ENCODE data around the gene ABLIM2. TPM values are rescaled to one million over a fixed set of nuclear protein-coding genes. Genes with fewer than 3 reads are reported as not detected.

The ABLIM2 gene
- total and polyA plus RNA-seq, 7 experiments from 2014 or later, result 0.22 to 5.8 (median 3.1) TPM

DNA sequence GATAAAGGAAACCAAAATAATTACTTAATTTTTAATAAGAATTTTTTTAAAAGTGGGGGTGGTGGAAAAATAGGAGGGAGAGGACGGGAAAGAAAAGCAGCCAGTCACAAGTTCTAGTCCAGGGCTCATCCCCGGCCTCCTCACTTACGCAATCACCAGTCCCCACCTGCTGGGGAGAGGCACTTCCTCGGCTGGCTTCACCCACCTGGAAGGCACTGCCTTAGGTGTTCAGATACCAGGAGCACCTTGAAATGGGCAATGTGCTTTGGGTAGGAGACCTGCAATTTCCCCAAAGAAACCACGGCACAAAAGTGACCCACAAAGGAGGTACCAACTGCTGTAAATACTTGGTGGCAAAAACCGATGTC is 242.8 kb downstream of the ABLIM2 start:
- ATAC-seq (no peak), DNase-seq (no peak)
- H3K4me1 Mint-ChIP-seq, result peaks cover 11 to 71% (median 59%) of the 10 kb centered on the region in 7 donors
- ChIA-PET POLR2A (no interaction called here), CTCF (interaction anchor here (0.6 kb wide), 1 partner anchor 72 kb away, joined by 3 read pairs; no protein-coding TSS in a partner anchor)
- peaks cover 0 to 19% (median 5%) of the 10 kb centered on the region in 5 donors for H3K36me3 Mint-ChIP-seq
- H3K9me3 Mint-ChIP-seq, result peaks cover 0 to 1% (median 0%) of the 10 kb centered on the region in 11 donors
- peak overlapping the region in 1 of 10 donors; percentile 25 for H3K4me3 Mint-ChIP-seq
- H3K36me3 ChIP-seq (ENCODE audit: control insufficient read depth in 2 of 3, insufficient read depth in 3 of 3, low read length in 3 of 3), result no peaks in the 10 kb centered on the region
- intact Hi-C loops (cut with micrococcal nuclease), result loop anchor here in 1 of 2 donors (2.0 kb wide), 1 partner anchor 111 kb away; no protein-coding TSS in a partner anchor
- H3K4me1 ChIP-seq (ENCODE audit: control insufficient read depth in 2 of 2, insufficient read depth in 2 of 2, low read length in 2 of 2), result no peaks in the 10 kb centered on the region
- H3K27ac ChIP-seq (ENCODE audit: low read depth, low read length), result no peak overlapping the region
- H3K27me3 ChIP-seq (ENCODE audit: control insufficient read depth in 2 of 2, insufficient read depth in 2 of 2, low read length in 2 of 2), result no peaks in the 10 kb centered on the region
- H3K9me3 ChIP-seq (ENCODE audit: control insufficient read depth in 2 of 3, low read length in 3 of 3), result no peaks in the 10 kb centered on the region
- H3K27me3 Mint-ChIP-seq, result no peaks in the 10 kb centered on the region
- H3K4me3 ChIP-seq (ENCODE audit: low read length), result no peak overlapping the region
- peak overlapping the region in 1 of 9 donors; percentile 25 for H3K27ac Mint-ChIP-seq

Small RNAs within 50 kb of the gene (microRNA-seq; reads per million reads assigned to microRNA genes)
- 335 reads per million, percentile 68 among the genes with 10 or more reads in this experiment for gene MIR95 (ENCODE audit: borderline microRNAs expressed)

Other genes with a start within 250 kb of the ABLIM2 start
- gene AFAP1, start 219.0 kb downstream of the ABLIM2 start, total RNA-seq, result 10 to 100 TPM in 3 of 5 experiments, 1 to 10 TPM in 2; 8.6 to 27.2 (median 13.3) TPM
- gene AFAP1, start 219.0 kb downstream of the ABLIM2 start, polyA plus RNA-seq, result 1 to 10 TPM; 2.2 to 7.4 TPM
- 100 to 1,000 TPM in 1 of 5 experiments, 10 to 100 TPM in 4; 33.8 to 120 (median 41.2) TPM for gene SH3TC1, start 40.5 kb upstream of the ABLIM2 start, total RNA-seq
- 10 to 100 TPM in 1 of 2 donors, 1 to 10 TPM in 1; 6.5 to 12.1 TPM for gene SH3TC1, start 40.5 kb upstream of the ABLIM2 start, polyA plus RNA-seq
- not detected for gene HTRA3, start 110.9 kb upstream of the ABLIM2 start, total RNA-seq
- not detected for gene HTRA3, start 110.9 kb upstream of the ABLIM2 start, polyA plus RNA-seq